Measurements from ENCODE around the gene ADAMTS17.

The ADAMTS17 gene

GRCh38 chr15:99956820-99957641 is 384.7 kb downstream of the ADAMTS17 start:
- peak; percentile 55 for DNase-seq (ENCODE audit: low spot score)
- no peak overlapping the region for H3K4me3 ChIP-seq
- no peak overlapping the region for H3K27ac ChIP-seq
- TF ChIP-seq, protein P1, sequence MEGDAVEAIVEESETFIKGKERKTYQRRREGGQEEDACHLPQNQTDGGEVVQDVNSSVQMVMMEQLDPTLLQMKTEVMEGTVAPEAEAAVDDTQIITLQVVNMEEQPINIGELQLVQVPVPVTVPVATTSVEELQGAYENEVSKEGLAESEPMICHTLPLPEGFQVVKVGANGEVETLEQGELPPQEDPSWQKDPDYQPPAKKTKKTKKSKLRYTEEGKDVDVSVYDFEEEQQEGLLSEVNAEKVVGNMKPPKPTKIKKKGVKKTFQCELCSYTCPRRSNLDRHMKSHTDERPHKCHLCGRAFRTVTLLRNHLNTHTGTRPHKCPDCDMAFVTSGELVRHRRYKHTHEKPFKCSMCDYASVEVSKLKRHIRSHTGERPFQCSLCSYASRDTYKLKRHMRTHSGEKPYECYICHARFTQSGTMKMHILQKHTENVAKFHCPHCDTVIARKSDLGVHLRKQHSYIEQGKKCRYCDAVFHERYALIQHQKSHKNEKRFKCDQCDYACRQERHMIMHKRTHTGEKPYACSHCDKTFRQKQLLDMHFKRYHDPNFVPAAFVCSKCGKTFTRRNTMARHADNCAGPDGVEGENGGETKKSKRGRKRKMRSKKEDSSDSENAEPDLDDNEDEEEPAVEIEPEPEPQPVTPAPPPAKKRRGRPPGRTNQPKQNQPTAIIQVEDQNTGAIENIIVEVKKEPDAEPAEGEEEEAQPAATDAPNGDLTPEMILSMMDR (IDR thresholded peaks at IDR 0.05), result no peak

DNA sequence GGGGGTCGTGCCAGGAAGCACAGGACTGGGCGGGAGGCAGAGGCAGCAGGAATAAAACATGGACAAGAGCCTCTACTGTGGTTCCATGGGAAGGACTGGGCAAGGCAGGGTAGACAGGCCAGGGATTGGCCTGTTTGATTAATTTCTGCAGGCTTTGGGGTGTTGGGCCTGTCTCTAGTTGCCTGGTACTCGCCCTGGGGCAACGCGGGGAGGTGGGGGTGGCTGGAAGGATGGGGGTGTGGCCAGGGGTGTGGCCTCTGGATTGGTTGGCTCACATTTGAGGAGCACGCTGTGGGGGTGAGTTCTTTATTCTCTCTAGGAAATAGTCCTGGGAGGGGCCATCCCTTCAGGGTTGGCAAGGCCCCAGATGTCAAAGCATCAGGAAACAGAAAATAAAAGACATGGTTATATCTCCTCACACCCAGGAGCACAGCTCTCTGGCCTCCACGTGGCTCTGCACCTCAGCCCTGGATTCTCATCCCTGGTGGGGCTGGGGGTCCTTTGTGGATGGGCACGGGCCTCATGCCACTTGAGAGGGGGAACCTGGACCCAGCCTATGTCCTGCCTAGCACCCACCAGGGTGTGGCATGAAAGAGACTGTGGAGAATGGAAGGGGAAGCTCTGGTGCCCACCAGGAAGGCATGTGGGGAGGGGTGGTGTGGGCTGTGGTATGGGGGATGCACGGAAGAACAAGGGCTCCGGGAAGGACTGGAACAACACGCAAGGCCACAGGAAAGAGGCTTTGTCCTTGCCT is 385.6 kb downstream of the ADAMTS17 start:
- no peak overlapping the region for H3K27ac ChIP-seq
- DNase-seq (ENCODE audit: low spot score), result peak; percentile 45
- TF ChIP-seq, protein P1 (IDR thresholded peaks at IDR 0.05), result no peak
- H3K4me3 ChIP-seq, result no peak overlapping the region

DNA sequence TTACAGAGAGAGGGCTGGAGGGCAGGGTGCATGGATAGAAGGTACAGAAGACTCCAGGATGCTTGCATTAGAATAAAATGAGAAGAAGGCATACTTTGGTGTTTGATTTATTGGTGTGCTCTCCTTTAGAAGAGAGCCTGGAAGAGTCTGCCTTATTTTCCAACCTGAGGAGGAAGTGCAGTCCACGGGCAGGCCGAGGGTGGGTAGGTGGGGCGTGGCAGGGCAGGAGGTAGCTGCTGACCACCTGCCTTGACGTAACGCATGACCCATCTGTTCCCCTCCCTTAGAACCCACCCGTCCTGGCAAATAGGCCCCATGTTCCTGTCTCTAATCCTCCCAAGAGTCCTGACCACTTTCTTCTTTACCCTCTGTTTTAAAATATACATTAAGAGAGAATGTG is 386.2 kb downstream of the ADAMTS17 start:
- no peak overlapping the region for H3K4me3 ChIP-seq
- no peak overlapping the region for H3K27ac ChIP-seq
- DNase-seq (ENCODE audit: low spot score), result no peak
- TF ChIP-seq, protein P1 (IDR thresholded peaks at IDR 0.05), result no peak

DNA sequence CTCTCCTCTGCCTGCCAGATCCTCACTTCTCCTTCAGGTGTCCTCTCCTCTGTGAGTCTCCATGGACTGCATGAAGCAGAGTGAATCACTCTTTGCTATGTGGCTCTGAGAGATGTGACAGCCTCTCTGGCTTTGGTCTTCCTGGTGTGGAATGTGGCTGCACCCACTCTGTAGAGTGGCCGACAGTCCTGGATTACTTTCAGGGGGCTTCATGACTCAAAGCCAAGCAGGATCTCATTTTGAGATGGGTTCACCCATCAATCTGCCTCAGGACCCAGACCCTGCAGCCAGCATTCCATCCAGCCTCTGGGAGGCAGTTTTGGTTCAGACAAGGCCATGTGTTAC is 386.6 kb downstream of the ADAMTS17 start:
- TF ChIP-seq, protein P1 (IDR thresholded peaks at IDR 0.05), result no peak
- peak; percentile 60 for DNase-seq (ENCODE audit: low spot score)

DNA sequence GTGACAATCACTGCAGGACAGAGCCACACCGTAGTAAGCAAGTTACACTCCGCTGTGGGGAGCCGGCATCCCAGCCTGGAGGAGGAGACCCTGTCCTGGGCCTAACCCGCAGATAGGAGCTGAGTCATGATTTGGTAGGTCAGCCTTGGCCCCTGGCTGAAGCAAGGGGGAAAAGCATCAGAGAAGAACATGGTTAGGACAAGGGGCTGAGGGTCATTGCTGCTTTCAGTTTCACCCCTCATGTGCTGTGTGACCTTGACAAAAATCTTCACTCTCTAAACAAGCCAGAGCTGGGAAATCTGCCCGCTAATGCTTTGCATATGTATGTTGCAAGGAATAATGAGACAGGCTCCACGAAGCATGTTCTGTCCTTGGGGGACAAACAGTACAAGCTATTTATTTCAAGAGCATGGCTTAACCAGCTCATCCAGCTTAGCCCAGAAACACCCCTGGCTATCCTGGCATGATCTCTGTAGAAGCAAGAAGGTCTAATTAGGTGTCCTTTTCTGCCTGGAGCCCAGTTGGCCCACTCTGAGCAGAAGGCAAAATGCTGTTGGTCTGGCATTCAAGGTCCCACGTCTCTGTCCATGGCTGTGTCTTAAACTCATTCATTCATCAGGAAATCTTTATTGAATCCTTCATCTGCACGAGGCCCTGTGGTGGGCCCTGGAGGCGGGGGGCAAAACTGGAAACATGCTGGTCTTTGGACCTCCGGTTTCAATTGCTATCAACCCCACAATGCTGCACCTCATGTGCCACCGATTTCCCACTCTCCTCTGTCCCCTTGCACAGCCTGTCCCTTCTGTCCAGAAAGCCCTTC is 387.2 kb downstream of the ADAMTS17 start:
- DNase-seq (ENCODE audit: low spot score), result peak; percentile 49
- no peak overlapping the region for H3K4me3 ChIP-seq
- TF ChIP-seq, protein P1 (IDR thresholded peaks at IDR 0.05), result no peak
- H3K27ac ChIP-seq, result no peak overlapping the region

More for the DNA sequence above, 386.6 kb downstream of the ADAMTS17 start:
- Histone ChIP-seq H3K4me3 (no peak overlapping the region), H3K27ac (no peak overlapping the region)

GRCh38 chr15:99953886-99954285 is 387.9 kb downstream of the ADAMTS17 start:
- TF ChIP-seq, protein P1 (IDR thresholded peaks at IDR 0.05), result no peak
- no peak overlapping the region for H3K27ac ChIP-seq

More at GRCh38 chr15:99953886-99954285, 387.9 kb downstream of the ADAMTS17 start:
- H3K4me3 ChIP-seq, result no peak overlapping the region
- DNase-seq (ENCODE audit: low spot score), result peak; percentile 40
